HG02678 (cell line): ENCODE measurements around the gene ITPR1.
A peak's percentile ranks its signal among the peaks of the same experiment; 100 is the strongest.

Source experiments
- ATAC-seq: cut with Tn5 transposase; IDR thresholded peaks from one replicate; pipeline ENCODE4 v1.9.1; 2021; ENCODE audit warnings: mild to moderate bottlenecking, moderate library complexity; ENCODE audit not compliant: unreplicated experiment

The ITPR1 gene

DNA sequence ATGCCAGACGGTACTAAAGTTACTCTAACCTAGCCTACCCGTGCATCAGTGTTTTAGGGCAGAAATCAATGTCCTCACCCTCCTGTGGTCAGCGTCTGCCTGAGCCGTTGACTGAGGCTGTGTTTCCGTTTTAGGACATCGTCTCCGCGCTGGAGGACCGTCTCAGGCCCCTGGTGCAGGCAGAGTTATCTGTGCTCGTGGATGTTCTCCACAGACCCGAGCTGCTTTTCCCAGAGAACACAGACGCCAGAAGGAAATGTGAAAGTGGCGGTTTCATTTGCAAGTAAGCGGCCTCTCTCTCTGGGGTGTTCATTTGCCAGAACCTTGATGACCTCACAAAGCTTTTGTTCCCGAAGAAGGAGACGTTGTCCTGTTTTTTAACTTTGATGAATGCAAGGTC is 217.0 kb downstream of the ITPR1 start:
- no peak for ATAC-seq

- ATAC-seq = peak; percentile 12
Observed at GRCh38 chr3:4711680-4711992, 218.5 kb downstream of the ITPR1 start.

DNA sequence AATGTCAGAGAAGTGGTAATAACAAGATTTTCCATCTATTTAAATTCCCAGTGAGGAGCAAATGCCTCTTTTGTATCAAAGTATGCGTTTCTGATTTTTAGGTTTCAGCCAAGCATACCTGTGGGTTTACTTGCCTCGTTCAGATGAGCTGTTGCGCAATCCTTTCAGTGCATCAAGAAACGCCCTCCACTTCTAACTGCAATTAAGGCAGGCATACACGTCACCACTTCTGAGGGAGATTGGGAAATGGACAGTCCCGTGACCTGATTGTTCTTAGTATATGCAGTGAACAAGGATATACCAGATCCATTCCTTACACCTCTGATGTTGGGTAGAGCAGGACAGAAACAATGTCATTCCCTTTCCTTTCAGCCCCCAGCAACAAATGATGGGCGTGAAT is 219.0 kb downstream of the ITPR1 start:
- ATAC-seq = no peak

- ATAC-seq = no peak
Observed at GRCh38 chr3:4714045-4714444, 220.9 kb downstream of the ITPR1 start.

DNA sequence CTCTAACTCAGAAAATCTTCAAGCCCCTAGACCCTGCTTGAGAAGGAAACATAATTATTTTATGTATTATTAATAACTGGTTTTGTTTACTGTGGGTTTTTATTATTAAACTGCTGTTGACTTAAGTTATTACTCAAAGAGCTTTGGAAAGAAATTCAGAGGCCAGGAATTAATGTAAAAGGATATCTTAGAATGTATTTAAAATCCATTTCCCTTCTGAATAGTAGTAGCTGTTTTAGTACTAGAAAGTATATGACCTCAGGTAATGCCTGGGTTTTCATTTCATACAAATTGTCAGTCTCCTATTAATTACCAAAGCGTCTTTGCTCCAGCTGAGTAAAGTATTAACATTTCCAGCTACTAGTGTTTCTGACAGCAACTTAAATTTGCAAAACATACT is 223.1 kb downstream of the ITPR1 start:
- no peak for ATAC-seq

DNA sequence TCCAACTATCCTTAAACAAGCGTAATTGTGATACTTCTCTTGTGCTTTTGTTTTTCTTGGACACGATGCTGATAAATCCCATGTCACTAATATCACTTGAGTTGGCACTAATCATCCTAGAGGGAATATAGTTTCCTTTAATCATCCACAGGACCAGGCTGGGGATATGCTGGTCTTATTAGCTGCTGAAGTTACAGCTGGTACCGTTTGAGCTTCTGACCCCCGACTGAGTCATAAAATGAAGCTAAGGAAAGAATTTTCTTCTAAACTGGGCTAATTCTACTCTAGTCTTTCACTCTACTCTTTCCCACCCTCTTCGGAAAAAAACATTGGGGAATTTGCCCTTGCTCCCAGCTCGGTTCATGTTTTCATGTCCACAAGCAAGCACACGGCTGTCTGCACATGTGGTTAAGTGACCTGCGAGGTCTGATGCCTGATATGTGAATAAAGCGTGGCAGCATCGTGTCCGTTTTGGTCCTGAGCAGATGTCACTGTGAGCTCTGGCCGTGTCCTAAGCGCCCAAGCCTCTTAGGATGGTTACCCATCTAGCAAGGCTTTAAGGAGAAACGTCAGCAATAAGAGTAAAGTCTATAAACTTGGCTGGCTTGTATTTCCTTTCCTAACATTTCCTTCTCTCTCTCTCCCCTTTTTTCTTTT is 223.7 kb downstream of the ITPR1 start:
- no peak for ATAC-seq

DNA sequence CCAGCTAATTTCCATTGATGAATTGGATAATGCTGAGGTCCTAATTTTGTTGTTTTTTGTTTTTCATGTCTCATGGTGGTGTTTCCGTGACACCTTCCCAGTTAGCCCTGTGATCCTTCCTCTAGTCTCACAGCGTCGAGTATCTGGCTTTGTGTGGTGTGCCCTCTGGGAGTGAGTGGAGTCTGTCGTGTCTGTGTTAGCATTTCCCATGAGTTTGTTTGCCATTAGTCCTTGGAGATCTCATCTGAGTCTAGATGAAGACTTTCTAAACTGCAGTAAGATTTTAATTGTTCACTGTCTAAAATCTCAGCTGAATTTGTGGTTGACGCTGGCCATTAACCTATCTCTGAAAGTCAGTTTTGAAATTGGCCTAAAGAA is 224.2 kb downstream of the ITPR1 start:
- no peak for ATAC-seq

GRCh38 chr3:4718179-4718736 is 225.1 kb downstream of the ITPR1 start:
- no peak for ATAC-seq

DNA sequence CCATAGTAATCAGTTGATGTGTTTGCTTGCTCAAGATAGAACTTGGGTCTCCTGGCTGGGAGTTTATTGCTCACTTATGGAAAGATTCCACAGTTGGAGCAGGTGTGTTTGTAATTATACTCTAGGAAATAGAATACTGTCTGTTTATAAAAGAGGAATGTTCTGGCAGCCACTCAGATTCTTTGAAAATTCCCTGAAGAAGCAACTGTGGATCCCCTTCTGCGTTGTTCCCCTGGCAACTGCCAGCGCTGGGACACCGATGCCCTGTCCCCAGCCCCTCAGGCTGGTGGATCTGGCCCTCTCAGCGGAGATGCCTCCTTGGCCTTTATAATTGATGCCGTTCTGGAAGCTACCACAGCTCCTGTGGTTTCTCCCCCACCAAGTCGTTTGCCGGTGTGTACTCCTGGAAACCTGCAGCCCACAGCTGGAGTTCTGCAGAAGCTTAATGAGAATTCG is 225.9 kb downstream of the ITPR1 start:
- ATAC-seq = no peak

GRCh38 chr3:4720316-4721075 is 227.3 kb downstream of the ITPR1 start:
- no peak for ATAC-seq

GRCh38 chr3:4721511-4721911 is 228.4 kb downstream of the ITPR1 start:
- ATAC-seq = no peak

DNA sequence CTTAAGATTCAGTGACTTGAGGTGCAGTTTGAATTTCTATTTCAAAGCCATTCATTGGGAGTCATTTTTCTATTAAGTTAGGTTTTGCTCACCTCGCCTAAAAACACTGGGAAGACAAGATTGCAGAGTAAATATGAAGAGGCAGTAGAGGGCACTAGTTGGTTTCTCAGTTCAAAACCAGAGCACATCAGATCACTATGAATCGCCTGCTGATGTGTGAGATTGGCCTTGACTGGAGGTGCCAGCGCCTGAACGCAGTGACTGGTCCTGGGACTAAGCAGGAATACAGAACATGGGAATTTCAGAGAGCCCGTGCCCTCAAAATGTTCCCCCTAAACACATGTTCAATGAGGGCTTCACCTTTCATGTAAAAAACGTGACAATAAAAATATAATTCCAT is 229.0 kb downstream of the ITPR1 start:
- ATAC-seq = no peak

GRCh38 chr3:4724051-4724629 is 231.0 kb downstream of the ITPR1 start:
- no peak for ATAC-seq

DNA sequence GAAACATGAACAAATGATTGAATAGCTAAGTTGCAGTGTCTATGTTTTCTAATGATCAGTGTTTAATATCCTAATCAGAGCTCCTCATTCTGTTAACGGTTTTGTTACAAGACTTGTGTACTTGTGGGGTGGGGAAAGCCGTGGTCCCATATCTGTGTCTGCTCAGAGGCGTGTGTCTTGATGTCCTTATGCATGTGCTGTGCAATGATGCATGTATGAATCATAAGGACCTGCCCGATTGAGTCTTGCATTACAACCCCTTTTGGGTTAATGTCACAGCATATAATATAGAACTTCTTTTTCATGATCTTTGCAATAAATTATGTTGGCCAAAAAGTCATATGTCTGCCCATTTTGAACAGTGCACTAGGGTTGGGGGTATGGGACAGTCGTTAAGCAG is 233.4 kb downstream of the ITPR1 start:
- no peak for ATAC-seq

- no peak for ATAC-seq
Observed at GRCh38 chr3:4729061-4729973, 236.2 kb downstream of the ITPR1 start.

DNA sequence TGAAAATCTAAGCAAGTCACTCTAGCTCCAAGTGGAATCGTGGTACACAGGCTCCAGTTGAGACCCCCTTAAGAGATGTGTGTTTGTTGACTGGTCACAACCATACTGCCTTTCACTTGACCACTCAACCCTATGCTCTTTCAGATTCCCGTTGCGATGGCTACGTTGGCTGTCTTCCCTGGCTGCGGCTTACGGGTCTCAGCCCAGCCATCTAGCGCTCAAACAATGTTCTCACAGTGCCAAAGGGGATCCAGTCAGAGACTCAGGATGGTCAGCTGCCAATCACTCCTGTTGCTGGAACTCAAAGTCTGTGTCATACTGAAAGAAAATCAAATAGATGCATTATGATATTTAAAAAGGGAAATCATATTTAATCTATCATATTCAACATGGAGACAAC is 237.6 kb downstream of the ITPR1 start:
- no peak for ATAC-seq

GRCh38 chr3:4731543-4732111 is 238.5 kb downstream of the ITPR1 start:
- ATAC-seq = no peak

GRCh38 chr3:4732925-4733324 is 239.8 kb downstream of the ITPR1 start:
- ATAC-seq = no peak

DNA sequence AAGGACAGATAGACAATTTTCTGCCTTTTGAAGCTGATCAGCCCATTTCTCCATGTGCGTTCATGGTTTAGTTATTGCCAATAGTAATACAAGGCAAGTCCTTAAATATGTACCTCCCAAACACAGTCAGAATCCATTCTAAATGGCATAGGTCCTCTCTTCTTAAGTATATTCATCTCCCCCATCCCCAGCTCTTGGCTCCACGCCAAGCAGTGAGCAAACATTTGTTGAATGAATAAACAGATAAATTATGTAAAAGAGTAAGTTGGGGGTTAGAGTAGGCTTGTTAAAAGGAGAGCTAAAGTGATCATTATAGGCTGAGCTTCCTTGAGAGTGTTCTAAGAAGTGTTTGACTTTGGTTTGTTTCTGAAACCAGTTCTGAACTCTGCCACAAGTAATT is 241.3 kb downstream of the ITPR1 start:
- ATAC-seq = no peak

DNA sequence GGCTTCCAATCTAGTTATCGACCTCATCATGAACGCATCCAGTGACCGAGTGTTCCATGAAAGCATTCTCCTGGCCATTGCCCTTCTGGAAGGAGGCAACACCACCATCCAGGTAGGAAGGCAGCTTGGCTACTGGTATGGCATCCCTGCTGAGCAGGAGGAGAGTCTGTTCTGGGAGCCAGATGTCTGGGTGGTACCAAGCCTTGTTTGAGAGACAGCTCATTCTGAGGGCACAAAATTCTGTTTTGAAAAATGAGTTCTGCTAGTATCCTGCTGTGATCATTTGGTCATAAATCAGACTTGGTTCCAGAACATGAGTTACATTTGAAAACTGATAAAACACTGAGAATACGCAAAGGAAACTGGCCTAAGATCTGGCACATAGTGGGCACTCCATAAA is 242.1 kb downstream of the ITPR1 start:
- no peak for ATAC-seq
